Measurements from ENCODE around the gene HIGD1B.

Gene HIGD1B

GRCh38 chr17:44840274-44840673 lies 7.4 kb upstream of the HIGD1B start:
- DNase-seq = no peak

GRCh38 chr17:44840936-44841335 lies 6.7 kb upstream of the HIGD1B start:
- no peak for DNase-seq

DNA sequence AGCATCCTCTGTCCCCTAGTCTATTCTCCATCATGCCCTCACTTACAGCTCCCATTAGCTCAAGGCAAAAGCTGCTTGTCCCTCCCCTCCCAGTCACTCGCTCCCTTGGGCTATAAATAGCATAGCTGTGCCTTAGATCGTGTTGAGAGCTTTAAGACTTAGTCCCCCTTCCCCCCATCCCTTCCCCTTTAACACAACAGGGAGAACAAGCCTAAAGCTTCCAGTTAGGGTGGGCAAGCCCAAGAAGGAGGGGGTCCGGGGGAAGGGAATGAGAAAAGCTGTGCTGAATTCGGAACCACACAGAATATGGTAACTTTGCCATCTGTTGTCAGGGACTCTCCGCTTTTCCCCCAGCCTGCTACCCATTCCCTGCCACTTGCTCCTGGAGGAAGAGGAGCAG lies 4.9 kb upstream of the HIGD1B start:
- no peak for DNase-seq

GRCh38 chr17:44844390-44844830 lies 3.3 kb upstream of the HIGD1B start:
- no peak for DNase-seq

DNA sequence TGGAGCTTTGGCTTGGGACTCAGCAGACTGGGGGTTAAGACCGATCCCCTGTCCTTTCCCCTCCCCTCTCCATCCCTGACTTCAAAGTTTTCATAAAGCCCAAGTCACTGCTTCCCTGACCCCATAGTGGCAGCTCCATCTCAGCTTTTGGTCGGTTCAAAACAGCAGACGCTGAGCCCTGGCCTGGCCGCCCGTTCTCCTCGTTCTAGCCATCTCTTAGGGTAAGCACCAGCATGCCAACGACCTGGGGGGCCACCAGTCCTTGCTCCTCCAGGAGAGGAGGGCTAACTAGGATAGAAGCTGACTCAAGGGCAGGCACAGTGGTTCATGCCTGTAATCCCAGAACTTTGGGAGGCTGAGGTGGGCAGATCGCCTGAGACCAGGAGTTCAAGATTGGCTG lies 1.5 kb upstream of the HIGD1B start:
- DNase-seq = no peak

DNA sequence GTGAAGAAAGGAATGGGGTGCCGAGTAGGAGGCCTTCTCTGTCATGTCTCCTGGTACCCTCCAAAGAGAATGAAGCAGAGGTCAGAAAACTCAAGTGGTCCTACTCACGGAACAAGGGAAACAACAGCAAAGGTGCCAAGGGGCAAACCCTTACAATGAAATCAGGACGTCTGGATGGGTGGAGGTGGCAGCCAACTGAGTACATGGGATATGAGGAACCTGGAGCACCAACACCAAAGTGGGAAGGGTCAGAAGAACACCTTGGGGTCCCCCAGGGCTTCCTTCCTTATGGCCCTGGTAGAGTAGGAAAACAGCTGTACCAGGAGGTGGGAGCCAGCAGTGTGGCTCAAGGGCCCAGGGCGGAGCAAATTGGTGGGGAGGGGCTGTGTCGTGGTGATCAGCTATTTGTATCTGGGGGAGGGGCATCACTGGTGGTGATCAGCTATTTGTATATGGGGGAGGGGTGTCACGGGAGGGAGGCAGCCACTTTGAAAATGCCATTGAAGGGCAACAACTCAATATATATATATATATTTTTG lies 643 bp downstream of the HIGD1B start:
- no peak for DNase-seq

DNA sequence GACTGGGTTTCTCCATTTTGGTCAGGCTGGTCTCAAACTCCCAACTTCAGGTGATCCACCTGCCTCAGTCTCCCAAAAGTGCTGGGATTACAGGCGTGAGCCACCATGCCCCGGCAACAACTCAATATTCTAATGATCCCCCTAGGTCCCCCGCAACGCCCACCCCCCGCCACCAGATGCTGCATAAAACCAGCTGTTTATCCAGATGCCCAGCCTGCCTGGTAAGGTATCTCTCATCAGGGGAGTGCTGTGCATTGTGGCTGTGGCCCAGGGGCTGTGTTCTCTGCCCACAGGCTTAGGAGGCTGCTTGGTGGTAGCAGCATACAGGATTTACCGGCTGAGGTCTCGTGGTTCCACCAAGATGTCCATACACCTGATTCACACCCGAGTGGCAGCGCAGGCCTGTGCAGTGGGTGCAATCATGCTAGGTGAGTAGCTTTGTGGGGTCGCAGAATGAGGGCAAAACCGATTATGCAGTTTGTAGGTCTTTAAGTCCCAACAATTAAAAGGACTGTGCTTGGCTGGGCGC lies 1.3 kb downstream of the HIGD1B start:
- DNase-seq = no peak

- no peak for DNase-seq
Observed at GRCh38 chr17:44850025-44850424, 2.3 kb downstream of the HIGD1B start.

GRCh38 chr17:44850612-44851011 lies 2.9 kb downstream of the HIGD1B start:
- no peak for DNase-seq

GRCh38 chr17:44854192-44854591 lies 6.5 kb downstream of the HIGD1B start:
- no peak for DNase-seq

GRCh38 chr17:44859701-44860100 lies 12.0 kb downstream of the HIGD1B start:
- no peak for DNase-seq

DNA sequence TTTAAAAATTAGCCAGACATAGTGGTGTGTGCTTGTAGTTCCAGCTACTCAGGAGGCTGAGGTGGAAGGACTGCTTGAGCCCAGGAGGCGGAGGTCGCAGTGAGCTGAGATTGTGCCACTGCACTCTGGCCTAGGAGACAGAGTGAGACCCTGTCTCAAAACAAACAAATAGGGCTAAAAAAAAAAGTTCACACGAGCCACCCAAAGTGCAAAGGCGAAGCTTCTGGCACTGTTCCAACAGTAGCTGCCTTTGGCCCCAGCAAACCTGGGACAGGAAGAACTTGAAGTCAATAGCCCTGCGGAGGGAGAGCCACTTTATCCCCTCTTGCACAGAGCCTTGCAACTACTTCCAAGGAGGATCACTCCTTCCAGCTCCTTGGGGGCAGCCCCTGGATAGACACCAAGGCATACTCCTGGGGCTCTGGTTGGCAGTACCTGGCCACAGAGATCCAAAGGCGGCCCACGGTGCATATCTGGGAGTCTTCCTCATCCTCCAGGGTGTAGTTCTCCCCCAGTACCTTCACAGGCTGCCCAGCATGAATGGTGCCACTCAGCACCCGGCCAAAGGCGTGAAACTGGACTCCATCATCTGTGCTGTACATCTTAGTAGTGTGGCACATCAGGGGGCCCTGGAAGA lies 14.7 kb downstream of the HIGD1B start:
- no peak for DNase-seq

GRCh38 chr17:44863061-44863918 lies 15.6 kb downstream of the HIGD1B start:
- no peak for DNase-seq

DNA sequence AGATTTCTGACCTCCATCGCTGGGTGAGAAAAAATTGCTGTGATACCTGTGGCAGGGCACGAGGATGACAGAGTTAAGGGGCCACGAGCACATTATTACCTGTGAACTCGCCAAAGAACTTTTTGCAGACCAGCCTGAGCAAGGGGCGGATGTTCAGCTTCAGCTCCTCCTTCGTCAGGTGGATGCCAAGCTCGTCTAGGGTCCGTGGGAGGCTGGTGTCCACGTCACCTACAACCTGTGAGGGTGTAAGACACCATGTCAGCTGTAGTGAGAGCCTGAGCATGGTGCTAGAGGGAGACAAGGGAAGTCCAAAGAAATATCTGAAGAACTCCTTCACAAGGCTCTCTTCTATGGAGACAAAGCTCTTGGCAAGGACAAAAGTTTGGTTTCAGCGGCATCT lies 17.1 kb downstream of the HIGD1B start:
- no peak for DNase-seq

- DNase-seq = peak; percentile 30 to 53
Observed at GRCh38 chr17:44865231-44865660, 17.6 kb downstream of the HIGD1B start.

DNA sequence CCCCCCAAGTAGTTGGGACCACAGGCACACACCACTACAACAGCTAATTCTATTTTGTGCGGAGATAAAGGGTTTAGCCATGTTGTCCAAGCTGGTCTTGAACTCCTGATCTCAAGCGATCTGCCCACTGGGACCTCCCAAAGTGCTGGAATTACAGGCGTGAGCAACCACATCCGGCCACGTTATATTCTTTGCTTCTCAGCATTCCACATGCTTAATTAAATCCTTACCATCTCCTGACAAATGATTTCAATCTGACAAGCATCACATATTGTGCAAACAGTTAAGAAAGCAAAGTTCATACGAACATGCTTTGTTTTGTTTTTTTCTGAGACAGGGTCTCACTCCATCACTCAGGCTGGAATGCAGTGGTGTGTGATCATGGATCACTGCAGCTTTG lies 18.2 kb downstream of the HIGD1B start:
- DNase-seq = no peak

DNA sequence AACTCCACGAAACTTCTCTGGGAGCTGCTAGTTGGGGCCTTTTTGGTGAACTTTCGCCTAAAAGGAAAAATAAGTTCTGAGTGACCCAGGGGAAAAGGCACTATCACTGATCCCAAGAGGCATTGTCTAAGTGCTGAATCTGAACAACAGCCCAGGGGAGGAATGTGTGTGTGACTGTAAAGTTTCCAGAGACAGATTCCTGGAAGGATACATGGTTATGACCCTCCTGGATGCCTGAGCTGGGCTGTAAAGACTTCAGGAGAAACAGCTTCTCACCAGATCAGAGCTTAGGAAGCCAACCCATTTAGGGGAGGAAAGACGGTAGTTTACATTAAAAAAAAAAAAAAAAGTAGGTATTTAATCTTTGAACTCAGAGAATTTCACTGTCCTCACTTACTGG lies 20.2 kb downstream of the HIGD1B start:
- DNase-seq = no peak

DNA sequence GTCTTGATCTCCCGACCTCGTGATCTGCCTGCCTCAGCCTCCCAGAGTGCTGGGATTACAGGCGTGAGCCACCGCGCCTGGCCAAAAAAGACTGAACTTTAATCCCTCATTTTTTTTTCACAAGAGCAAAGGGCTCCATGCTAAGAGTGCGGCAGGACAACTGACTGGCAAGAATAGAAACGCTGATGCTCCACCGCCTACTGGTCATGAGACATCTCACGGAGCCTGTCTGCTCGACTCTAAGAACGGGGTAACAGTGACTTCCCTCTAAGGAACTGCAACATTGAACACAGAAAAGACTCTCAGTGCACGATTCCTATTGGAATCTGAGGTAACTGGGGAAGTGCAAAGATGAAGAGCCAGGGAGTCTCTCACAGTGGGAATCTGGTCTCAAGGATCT lies 23.9 kb downstream of the HIGD1B start:
- DNase-seq = no peak

DNA sequence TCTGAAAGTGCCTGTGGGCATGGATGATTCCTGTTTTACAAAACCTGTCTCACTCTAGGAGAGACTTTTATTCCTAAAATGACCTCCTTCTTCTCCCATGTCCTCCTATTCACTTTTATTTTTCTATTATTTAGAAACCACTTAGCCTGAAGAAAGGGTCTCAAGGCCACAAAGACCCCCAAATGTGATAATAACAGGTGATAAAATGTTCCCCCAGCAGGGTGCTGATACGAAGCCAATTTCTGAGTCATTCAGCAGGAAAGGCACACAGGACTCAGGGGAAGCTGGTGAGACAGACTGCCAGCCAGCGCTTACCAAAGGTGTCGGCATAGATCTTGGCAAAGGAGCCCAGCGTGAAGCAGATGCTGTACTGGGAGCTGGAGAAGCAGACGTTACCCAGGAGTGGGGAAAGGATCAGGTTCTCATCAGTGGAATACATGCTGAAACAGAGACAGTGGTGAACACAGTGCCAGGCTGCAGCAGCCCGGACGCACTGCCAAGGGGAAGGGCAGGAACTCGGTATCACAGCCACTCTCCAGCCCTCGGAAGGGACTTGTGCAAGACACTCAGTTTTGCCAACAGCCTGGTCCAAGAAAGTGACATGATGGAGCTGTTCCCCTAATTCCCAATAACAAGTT lies 24.6 kb downstream of the HIGD1B start:
- DNase-seq = no peak

GRCh38 chr17:44875761-44876160 lies 28.1 kb downstream of the HIGD1B start:
- no peak for DNase-seq

DNA sequence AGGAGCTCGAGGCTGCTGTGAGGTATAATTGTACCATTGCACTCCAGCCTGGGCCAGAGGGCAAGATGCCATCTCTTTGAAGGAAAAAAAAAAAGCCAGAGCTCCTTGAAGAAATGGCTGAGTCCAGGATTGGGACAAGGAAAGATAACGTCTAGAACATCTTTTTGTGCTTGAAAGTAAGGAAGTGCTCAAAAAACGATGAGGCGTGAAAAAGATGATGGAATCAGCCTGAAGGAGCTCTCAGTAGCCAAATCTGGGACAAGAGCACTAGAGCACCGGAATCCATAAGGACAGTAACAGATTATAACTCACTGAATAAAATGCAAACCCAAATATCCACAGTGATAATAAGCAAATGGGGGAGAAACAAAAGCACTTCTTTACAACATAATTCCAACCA lies 29.4 kb downstream of the HIGD1B start:
- no peak for DNase-seq

GRCh38 chr17:44878627-44879221 lies 31.0 kb downstream of the HIGD1B start:
- DNase-seq = no peak

- DNase-seq = no peak
Observed at GRCh38 chr17:44879376-44879775, 31.7 kb downstream of the HIGD1B start.
